Smooth muscle cell (in vitro differentiated cells): ENCODE data around the gene TNFRSF21. TPM values are rescaled to one million over a fixed set of nuclear protein-coding genes. Genes with fewer than 3 reads are reported as not detected.
"Not testable (repeated sequence)": the region's sequence is repeated elsewhere in the genome, so short reads cannot be mapped to it uniquely, and the experiment has no call there.

ENCODE experiments used
- DNase-seq: peaks from one replicate; lab custom pipeline; 2025; ENCODE audit not compliant: unreplicated experiment; lab: John Stamatoyannopoulos, UW
- H2AFZ ChIP-seq: fragments of 200-600 bp; sonication (generic); 2 replicates; pipeline ENCODE4 v1.6.0; 2016; ENCODE audit warnings: antibody characterized with exemption, low read depth, mild to moderate bottlenecking
- H3F3A ChIP-seq: fragments of 200-600 bp; sonication (generic); 2 replicates; pipeline ENCODE4 v1.6.0; 2017; ENCODE audit warnings: antibody characterized with exemption, low read depth
- H3K27ac ChIP-seq: fragments of 200-600 bp; sonication (generic); 2 replicates; pipeline ENCODE4 v1.5.1; 2016; ENCODE audit warnings: low read depth, mild to moderate bottlenecking
- H3K27me3 ChIP-seq: fragments of 200-600 bp; sonication (generic); 2 replicates; pipeline ENCODE4 v1.6.1; 2016; ENCODE audit warnings: low read depth, mild to moderate bottlenecking
- H3K36me3 ChIP-seq: fragments of 200-600 bp; sonication (generic); 2 replicates; pipeline ENCODE4 v1.5.1; 2016; ENCODE audit warnings: low read depth
- H3K4me1 ChIP-seq: fragments of 200-600 bp; sonication (generic); 2 replicates; pipeline ENCODE4 v1.5.1; 2016; ENCODE audit warnings: low read depth
- H3K4me2 ChIP-seq: fragments of 200-600 bp; sonication (generic); 2 replicates; pipeline ENCODE4 v1.6.0; 2016; ENCODE audit warnings: mild to moderate bottlenecking
- H3K4me3 ChIP-seq: fragments of 200-600 bp; sonication (generic); 2 replicates; pipeline ENCODE4 v1.5.1; 2016; ENCODE audit warnings: mild to moderate bottlenecking
- H3K79me2 ChIP-seq: fragments of 200-600 bp; sonication (generic); 2 replicates; pipeline ENCODE4 v1.6.0; 2016; ENCODE audit warnings: low read depth, mild to moderate bottlenecking
- H3K9ac ChIP-seq: fragments of 200-600 bp; sonication (generic); 2 replicates; pipeline ENCODE4 v1.6.0; 2016; ENCODE audit warnings: low read depth
- H3K9me3 ChIP-seq: fragments of 200-600 bp; sonication (generic); replicated peaks from 2 replicates; pipeline ENCODE4 v1.5.1; 2016; ENCODE audit warnings: low read depth
- H4K20me1 ChIP-seq: fragments of 200-600 bp; sonication (generic); 2 replicates; pipeline ENCODE4 v1.6.0; 2016; ENCODE audit warnings: low read depth
- CTCF ChIP-seq: fragments of 200-600 bp; sonication (generic); IDR thresholded peaks from 2 replicates; pipeline ENCODE4 v1.5.1; 2017; ENCODE audit warnings: borderline replicate concordance, mild to moderate bottlenecking, antibody characterized with exemption; ENCODE audit not compliant: insufficient read depth, poor library complexity, severe bottlenecking
- WGBS: methylation state at CpG from one replicate; pipeline ENCODE4 v1.1.7; 2016; ENCODE audit warnings: low lambda C conversion rate; 5-methylcytosine and 5-hydroxymethylcytosine counted together
- polyA plus RNA-seq: library from polyadenylated mRNA; unstranded; fragments of >200 nt; fragmentation: Nextera tagmentation; extraction: Ambion mirVana; gene quantifications from 2 replicates; pipeline ENCODE4 v1.2.1, GENCODE V29; 2016
- total RNA-seq: library from RNA; depleted of rRNA; stranded (reverse); fragments of >200 nt; gene quantifications from 2 replicates; pipeline ENCODE4 v1.2.3, GENCODE V29; 2014

The TNFRSF21 gene
- total and polyA plus RNA-seq, 2 experiments from 2014 or later: 30.1 to 32.8 TPM

DNA sequence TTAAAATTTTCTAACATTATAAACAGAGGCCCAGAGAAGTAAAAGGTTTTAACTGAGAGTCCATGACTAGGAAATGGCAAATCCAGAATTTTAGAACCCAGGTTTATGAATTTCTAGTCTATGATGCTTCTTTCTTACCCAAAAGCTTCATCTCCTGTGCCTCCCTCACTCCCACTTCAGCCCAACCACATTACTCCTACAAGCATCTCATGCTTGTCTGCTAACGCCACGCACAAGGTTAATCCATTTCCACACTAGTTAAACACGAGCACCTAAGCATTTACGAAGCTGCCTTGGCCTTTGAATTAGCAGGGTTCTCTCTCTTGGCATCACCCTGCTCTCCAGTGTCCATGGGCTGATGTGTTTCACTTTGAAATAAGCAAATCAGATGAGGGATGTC, 32.0 kb downstream of the TNFRSF21 start:
- DNase-seq: no peak
- no peak for TF ChIP-seq CTCF
- no peaks in the 10 kb centered on the region for H3F3A ChIP-seq
- H3K27ac ChIP-seq: no peak overlapping the region
- H3K79me2 ChIP-seq: peaks cover 38% of the 10 kb centered on the region
- peaks cover 13% of the 10 kb centered on the region for H3K4me1 ChIP-seq
- no peak overlapping the region for H3K4me2 ChIP-seq
- no peaks in the 10 kb centered on the region for H3K36me3 ChIP-seq
- H4K20me1 ChIP-seq: peaks cover 6% of the 10 kb centered on the region
- 90% methylated on average over 4 of the region's 4 CpGs for WGBS
- no peaks in the 10 kb centered on the region for H3K27me3 ChIP-seq
- no peak overlapping the region for H3K9ac ChIP-seq
- no peaks in the 10 kb centered on the region for H3K9me3 ChIP-seq
- no peak overlapping the region for H2AFZ ChIP-seq
- no peak overlapping the region for H3K4me3 ChIP-seq

DNA sequence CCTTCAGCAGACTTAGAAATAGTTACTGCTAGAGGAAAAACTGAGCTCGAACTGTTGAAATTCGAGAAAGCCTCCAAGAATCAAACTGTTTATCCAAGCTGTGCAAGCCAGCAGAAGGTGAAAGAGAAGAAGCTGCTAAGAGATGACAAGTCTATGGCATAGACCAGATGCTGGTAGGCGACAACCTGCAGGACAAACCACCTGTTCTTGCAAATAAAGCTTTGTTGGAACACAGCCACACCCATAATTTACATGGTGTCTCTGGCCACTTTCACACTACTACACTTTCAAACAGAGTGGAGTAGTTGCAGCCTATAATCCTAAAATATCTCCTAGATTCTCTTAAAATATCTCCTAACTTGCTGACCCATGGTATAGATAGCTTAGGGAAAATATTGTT, 33.3 kb downstream of the TNFRSF21 start:
- Histone ChIP-seq H3K27me3 (no peaks in the 10 kb centered on the region), H3K4me3 (no peak overlapping the region), H2AFZ (no peak overlapping the region), H3K79me2 (peaks cover 51% of the 10 kb centered on the region), H4K20me1 (peaks cover 11% of the 10 kb centered on the region), H3K4me2 (no peak overlapping the region), H3K36me3 (no peaks in the 10 kb centered on the region), H3K27ac (no peak overlapping the region), H3K9me3 (no peaks in the 10 kb centered on the region), H3F3A (no peaks in the 10 kb centered on the region), H3K9ac (no peak overlapping the region), H3K4me1 (peaks cover 13% of the 10 kb centered on the region)
- no peak for TF ChIP-seq CTCF
- no peak for DNase-seq
- 95% methylated on average over 3 of the region's 3 CpGs for WGBS

- Histone ChIP-seq H3K4me2 (no peak overlapping the region), H3K9me3 (no peaks in the 10 kb centered on the region), H3F3A (no peaks in the 10 kb centered on the region), H3K4me1 (peaks cover 13% of the 10 kb centered on the region), H3K9ac (no peak overlapping the region), H3K79me2 (peaks cover 59% of the 10 kb centered on the region), H2AFZ (no peak overlapping the region), H3K36me3 (no peaks in the 10 kb centered on the region), H3K4me3 (no peak overlapping the region), H3K27ac (no peak overlapping the region), H4K20me1 (peaks cover 11% of the 10 kb centered on the region), H3K27me3 (no peaks in the 10 kb centered on the region)
- TF ChIP-seq CTCF: no peak
- WGBS: 92% methylated on average over 2 of the region's 2 CpGs
- DNase-seq: no peak
Observed at GRCh38 chr6:47275640-47276039, 34.1 kb downstream of the TNFRSF21 start.

- Histone ChIP-seq H3K79me2 (peaks cover 56% of the 10 kb centered on the region), H3K4me1 (peaks cover 13% of the 10 kb centered on the region), H4K20me1 (peaks cover 11% of the 10 kb centered on the region)
- not testable (repeated sequence) for H3K9ac ChIP-seq, H3F3A ChIP-seq, H3K27me3 ChIP-seq, H3K4me2 ChIP-seq, H3K4me3 ChIP-seq, H3K36me3 ChIP-seq, H3K9me3 ChIP-seq, H2AFZ ChIP-seq, DNase-seq, H3K27ac ChIP-seq
- 100% methylated on average over 5 of the region's 5 CpGs for WGBS
Observed at GRCh38 chr6:47275132-47275531, 34.6 kb downstream of the TNFRSF21 start.
